Measurements from ENCODE around the gene LEF1.

LEF1 gene

GRCh38 chr4:108135549-108136209, 33.1 kb downstream of the LEF1 start:
- DNase-seq (ENCODE audit: extremely low read depth, insufficient read length): no peak
- TF ChIP-seq CTCF (IDR thresholded peaks at IDR 0.05; ENCODE audit: insufficient read depth, low read length, poor library complexity, severe bottlenecking): no peak
- Histone ChIP-seq H3K27me3 (replicated peaks; ENCODE audit: control insufficient read depth, insufficient read depth, low read length) (no peaks in the 10 kb centered on the region), H3K36me3 (ENCODE audit: control insufficient read depth, insufficient read depth, low read length) (no peaks in the 10 kb centered on the region), H3K4me3 (replicated peaks; ENCODE audit: low read depth, low read length) (no peak overlapping the region)

- peak; percentile 14 for TF ChIP-seq CTCF (IDR thresholded peaks at IDR 0.05; ENCODE audit: insufficient read depth, low read length, poor library complexity, severe bottlenecking)
- Histone ChIP-seq H3K36me3 (ENCODE audit: control insufficient read depth, insufficient read depth, low read length) (no peaks in the 10 kb centered on the region), H3K4me3 (replicated peaks; ENCODE audit: low read depth, low read length) (no peak overlapping the region), H3K27me3 (replicated peaks; ENCODE audit: control insufficient read depth, insufficient read depth, low read length) (no peaks in the 10 kb centered on the region)
- DNase-seq (ENCODE audit: extremely low read depth, insufficient read length): no peak
These were observed 37.8 kb downstream of the LEF1 start for GRCh38 chr4:108130955-108131354.

- no peak overlapping the region for H3K4me3 ChIP-seq (replicated peaks; ENCODE audit: low read depth, low read length)
- no peak for DNase-seq (ENCODE audit: extremely low read depth, insufficient read length)
- no peaks in the 10 kb centered on the region for H3K27me3 ChIP-seq (replicated peaks; ENCODE audit: control insufficient read depth, insufficient read depth, low read length)
- no peaks in the 10 kb centered on the region for H3K36me3 ChIP-seq (ENCODE audit: control insufficient read depth, insufficient read depth, low read length)
- TF ChIP-seq CTCF (IDR thresholded peaks at IDR 0.05; ENCODE audit: insufficient read depth, low read length, poor library complexity, severe bottlenecking): no peak
These were observed 39.5 kb downstream of the LEF1 start for GRCh38 chr4:108129196-108129595.

- no peaks in the 10 kb centered on the region for H3K36me3 ChIP-seq (ENCODE audit: control insufficient read depth, insufficient read depth, low read length)
- DNase-seq (ENCODE audit: extremely low read depth, insufficient read length): no peak
- no peak for TF ChIP-seq CTCF (IDR thresholded peaks at IDR 0.05; ENCODE audit: insufficient read depth, low read length, poor library complexity, severe bottlenecking)
- no peaks in the 10 kb centered on the region for H3K27me3 ChIP-seq (replicated peaks; ENCODE audit: control insufficient read depth, insufficient read depth, low read length)
- H3K4me3 ChIP-seq (replicated peaks; ENCODE audit: low read depth, low read length): no peak overlapping the region
These were observed 41.9 kb downstream of the LEF1 start for GRCh38 chr4:108126806-108127205.

- no peaks in the 10 kb centered on the region for H3K27me3 ChIP-seq (replicated peaks; ENCODE audit: control insufficient read depth, insufficient read depth, low read length)
- no peaks in the 10 kb centered on the region for H3K36me3 ChIP-seq (ENCODE audit: control insufficient read depth, insufficient read depth, low read length)
- no peak overlapping the region for H3K4me3 ChIP-seq (replicated peaks; ENCODE audit: low read depth, low read length)
- no peak for DNase-seq (ENCODE audit: extremely low read depth, insufficient read length)
- TF ChIP-seq CTCF (IDR thresholded peaks at IDR 0.05; ENCODE audit: insufficient read depth, low read length, poor library complexity, severe bottlenecking): no peak
These were observed 47.9 kb downstream of the LEF1 start for GRCh38 chr4:108120789-108121188.

Data from GM06990 (cell line).